HG02943 (cell line): ENCODE results near the gene GRK5.

Source experiments
- ATAC-seq: cut with Tn5 transposase; IDR thresholded peaks from one replicate; pipeline ENCODE4 v1.9.1; 2021; ENCODE audit warnings: mild to moderate bottlenecking, low read depth, moderate library complexity; ENCODE audit not compliant: unreplicated experiment

The GRK5 gene

GRCh38 chr10:119413471-119414080 is 206.2 kb downstream of the GRK5 start:
- ATAC-seq: no peak

- no peak for ATAC-seq
Measured at GRCh38 chr10:119414081-119414611, 206.8 kb downstream of the GRK5 start.

GRCh38 chr10:119415121-119415520 is 207.8 kb downstream of the GRK5 start:
- ATAC-seq: no peak

GRCh38 chr10:119415536-119416503 is 208.4 kb downstream of the GRK5 start:
- ATAC-seq: no peak

- no peak for ATAC-seq
Measured at GRCh38 chr10:119416855-119417254, 209.5 kb downstream of the GRK5 start.

GRCh38 chr10:119417852-119418251 is 210.5 kb downstream of the GRK5 start:
- ATAC-seq: no peak

GRCh38 chr10:119418362-119418761 is 211.0 kb downstream of the GRK5 start:
- no peak for ATAC-seq

GRCh38 chr10:119419931-119420330 is 212.6 kb downstream of the GRK5 start:
- ATAC-seq: no peak

GRCh38 chr10:119420950-119421875 is 213.8 kb downstream of the GRK5 start:
- ATAC-seq: no peak

GRCh38 chr10:119421891-119422681 is 214.7 kb downstream of the GRK5 start:
- ATAC-seq: no peak

- ATAC-seq: no peak
Measured at GRCh38 chr10:119422682-119423509, 215.5 kb downstream of the GRK5 start.

GRCh38 chr10:119423510-119424257 is 216.3 kb downstream of the GRK5 start:
- no peak for ATAC-seq

- ATAC-seq: no peak
Measured at GRCh38 chr10:119424258-119424975, 217.0 kb downstream of the GRK5 start.

GRCh38 chr10:119425102-119425880 is 217.9 kb downstream of the GRK5 start:
- ATAC-seq: no peak

- no peak for ATAC-seq
Measured at GRCh38 chr10:119425881-119426170, 218.5 kb downstream of the GRK5 start.

- ATAC-seq: no peak
Measured at GRCh38 chr10:119426699-119427098, 219.3 kb downstream of the GRK5 start.
